ENCODE data around the gene PNRC2. TPM values are rescaled to one million over a fixed set of nuclear protein-coding genes. Genes with fewer than 3 reads are reported as not detected.

The PNRC2 gene
- polyA plus RNA-seq, 3 donors, result 71.7 to 89.7 (median 71.7) TPM

DNA sequence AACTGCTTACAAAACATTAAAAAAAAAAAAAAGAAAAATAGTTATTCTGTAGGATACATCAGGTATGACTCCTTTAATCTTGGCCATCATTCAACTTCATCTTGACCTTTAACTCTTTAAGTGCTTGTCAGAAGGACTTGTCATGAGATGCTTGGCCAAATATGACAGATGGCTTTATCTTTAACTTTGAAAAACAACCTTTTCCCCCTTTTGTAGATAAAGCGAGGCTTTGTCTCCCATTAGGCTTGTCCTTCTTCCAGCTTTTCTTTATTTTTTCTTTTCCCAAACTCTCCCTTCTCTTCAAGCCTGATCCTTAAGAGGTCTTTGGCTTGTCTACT lies 18.2 kb downstream of the PNRC2 start:
- Histone ChIP-seq H3K4me3 (replicated peaks in 1 of 3; ENCODE audit: low read depth in 2 of 3, low read length in 3 of 3) (no peak overlapping the region), H3K9ac (ENCODE audit: insufficient read depth, low read length, poor library complexity, severe bottlenecking) (no peak overlapping the region), H3K4me2 (replicated peaks; ENCODE audit: extremely low read depth, low read length, poor library complexity, severe bottlenecking) (no peak overlapping the region), H2AFZ (ENCODE audit: insufficient read depth, low read depth, low read length, poor library complexity, severe bottlenecking) (no peak overlapping the region), H4K20me1 (ENCODE audit: insufficient read depth, low read length) (peaks cover 60% of the 10 kb centered on the region), H3K27me3 (ENCODE audit: control insufficient read depth in 2 of 2, insufficient read depth in 2 of 2, low read length in 2 of 2) (no peaks in the 10 kb centered on the region), H3K36me3 (replicated peaks in 1 of 2; ENCODE audit: control insufficient read depth in 1 of 2, insufficient read depth in 2 of 2, low read length in 2 of 2) (peaks cover 26 to 49% of the 10 kb centered on the region in 2 donors), H3K9me3 (replicated peaks in 1 of 2; ENCODE audit: control insufficient read depth in 1 of 2, insufficient read depth in 1 of 2, low read length in 2 of 2) (no peaks in the 10 kb centered on the region), H3K79me2 (ENCODE audit: insufficient read depth, low read length) (peaks cover 73% of the 10 kb centered on the region), H3K4me1 (ENCODE audit: control insufficient read depth in 1 of 2, insufficient read depth in 2 of 2, low read length in 2 of 2) (peaks cover 25 to 39% of the 10 kb centered on the region in 2 donors), H3K27ac (ENCODE audit: low read depth in 1 of 2, low read length in 2 of 2) (no peak overlapping the region)
- Mint-ChIP-seq H3K36me3 (peaks cover 27 to 28% of the 10 kb centered on the region in 2 donors), H3K27me3 (ENCODE audit: low read depth in 3 of 3) (peaks cover 0 to 2% (median 0%) of the 10 kb centered on the region in 3 donors), H3K9me3 (no peaks in the 10 kb centered on the region), H3K27ac (peak overlapping the region in 2 of 7 donors; percentile 15 to 67), H3K4me3 (no peak overlapping the region), H3K4me1 (peaks cover 40% of the 10 kb centered on the region)
- TF ChIP-seq, protein P1, sequence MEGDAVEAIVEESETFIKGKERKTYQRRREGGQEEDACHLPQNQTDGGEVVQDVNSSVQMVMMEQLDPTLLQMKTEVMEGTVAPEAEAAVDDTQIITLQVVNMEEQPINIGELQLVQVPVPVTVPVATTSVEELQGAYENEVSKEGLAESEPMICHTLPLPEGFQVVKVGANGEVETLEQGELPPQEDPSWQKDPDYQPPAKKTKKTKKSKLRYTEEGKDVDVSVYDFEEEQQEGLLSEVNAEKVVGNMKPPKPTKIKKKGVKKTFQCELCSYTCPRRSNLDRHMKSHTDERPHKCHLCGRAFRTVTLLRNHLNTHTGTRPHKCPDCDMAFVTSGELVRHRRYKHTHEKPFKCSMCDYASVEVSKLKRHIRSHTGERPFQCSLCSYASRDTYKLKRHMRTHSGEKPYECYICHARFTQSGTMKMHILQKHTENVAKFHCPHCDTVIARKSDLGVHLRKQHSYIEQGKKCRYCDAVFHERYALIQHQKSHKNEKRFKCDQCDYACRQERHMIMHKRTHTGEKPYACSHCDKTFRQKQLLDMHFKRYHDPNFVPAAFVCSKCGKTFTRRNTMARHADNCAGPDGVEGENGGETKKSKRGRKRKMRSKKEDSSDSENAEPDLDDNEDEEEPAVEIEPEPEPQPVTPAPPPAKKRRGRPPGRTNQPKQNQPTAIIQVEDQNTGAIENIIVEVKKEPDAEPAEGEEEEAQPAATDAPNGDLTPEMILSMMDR (IDR thresholded peaks at IDR 0.05), result no peak
- DNase-seq, result no peak
- intact Hi-C loops (cut with micrococcal nuclease), result loop anchor here in 1 of 2 donors (10.0 kb wide), 1 partner anchor 667 kb away; the partner anchor contains the start of gene SRRM1
- WGBS (ENCODE audit: insufficient coverage), result no CpG with 5 or more reads among the region's 1 CpG

- intact Hi-C loops (cut with micrococcal nuclease), result loop anchor here in 1 of 2 donors (10.0 kb wide), 1 partner anchor 666 kb away; the partner anchor contains the start of gene SRRM1
- H3K27ac ChIP-seq (ENCODE audit: low read depth in 1 of 2, low read length in 2 of 2), result peak overlapping the region in 1 of 2 donors; percentile 94
- no CpG with 5 or more reads among the region's 4 CpGs for WGBS (ENCODE audit: insufficient coverage)
- TF ChIP-seq, protein P1 (IDR thresholded peaks at IDR 0.05), result no peak
- peaks cover 20 to 22% of the 10 kb centered on the region in 2 donors for H3K36me3 Mint-ChIP-seq
- H4K20me1 ChIP-seq (ENCODE audit: insufficient read depth, low read length), result peaks cover 52% of the 10 kb centered on the region
- H3K4me3 Mint-ChIP-seq, result peak overlapping the region; percentile 82 to 97
- peaks cover 0 to 2% (median 0%) of the 10 kb centered on the region in 3 donors for H3K27me3 Mint-ChIP-seq (ENCODE audit: low read depth in 3 of 3)
- no peaks in the 10 kb centered on the region for H3K9me3 Mint-ChIP-seq
- peak overlapping the region in 3 of 7 donors; percentile 90 to 98 (median 94) for H3K27ac Mint-ChIP-seq
- no peaks in the 10 kb centered on the region for H3K27me3 ChIP-seq (ENCODE audit: control insufficient read depth in 2 of 2, insufficient read depth in 2 of 2, low read length in 2 of 2)
- H3K79me2 ChIP-seq (ENCODE audit: insufficient read depth, low read length), result peaks cover 64% of the 10 kb centered on the region
- H3K4me1 Mint-ChIP-seq, result peaks cover 40% of the 10 kb centered on the region
- H3K36me3 ChIP-seq (replicated peaks in 1 of 2; ENCODE audit: control insufficient read depth in 1 of 2, insufficient read depth in 2 of 2, low read length in 2 of 2), result peaks cover 16 to 39% of the 10 kb centered on the region in 2 donors
- H3K4me2 ChIP-seq (replicated peaks; ENCODE audit: extremely low read depth, low read length, poor library complexity, severe bottlenecking), result peak overlapping the region; percentile 84
- H2AFZ ChIP-seq (ENCODE audit: insufficient read depth, low read depth, low read length, poor library complexity, severe bottlenecking), result no peak overlapping the region
- DNase-seq, result no peak
- no peaks in the 10 kb centered on the region for H3K9me3 ChIP-seq (replicated peaks in 1 of 2; ENCODE audit: control insufficient read depth in 1 of 2, insufficient read depth in 1 of 2, low read length in 2 of 2)
- peak overlapping the region; percentile 98 for H3K9ac ChIP-seq (ENCODE audit: insufficient read depth, low read length, poor library complexity, severe bottlenecking)
- peaks cover 25 to 39% of the 10 kb centered on the region in 2 donors for H3K4me1 ChIP-seq (ENCODE audit: control insufficient read depth in 1 of 2, insufficient read depth in 2 of 2, low read length in 2 of 2)
- H3K4me3 ChIP-seq (replicated peaks in 1 of 3; ENCODE audit: low read depth in 2 of 3, low read length in 3 of 3), result peak overlapping the region; percentile 12 to 95 (median 93)
Measured at GRCh38 chr1:23978805-23979204, 19.2 kb downstream of the PNRC2 start.

Data from CD14-positive monocyte (primary cell).